ENCODE measurements around the gene NEUROG2.

NEUROG2 gene

GRCh38 chr4:112550728-112551127, 34.7 kb upstream of the NEUROG2 start:
- H3K27ac ChIP-seq (ENCODE audit: insufficient read depth, low read length, poor library complexity, severe bottlenecking): no peak overlapping the region
- DNase-seq: no peak

GRCh38 chr4:112546476-112546875, 30.5 kb upstream of the NEUROG2 start:
- no peak overlapping the region for H3K27ac ChIP-seq (ENCODE audit: insufficient read depth, low read length, poor library complexity, severe bottlenecking)
- H3K36me3 ChIP-seq (ENCODE audit: control insufficient read depth, insufficient read depth, low read length): no peaks in the 10 kb centered on the region
- no peak for DNase-seq
- H3K9me3 ChIP-seq (ENCODE audit: control insufficient read depth, low read length): no peaks in the 10 kb centered on the region
- H3K27me3 ChIP-seq (replicated peaks; ENCODE audit: control insufficient read depth, insufficient read depth, low read length, poor library complexity, severe bottlenecking): no peaks in the 10 kb centered on the region
- H3K4me3 ChIP-seq (ENCODE audit: insufficient read depth, low read depth, low read length, poor library complexity, severe bottlenecking): no peak overlapping the region
- no peaks in the 10 kb centered on the region for H3K4me1 ChIP-seq (ENCODE audit: control insufficient read depth, insufficient read depth, low read length, poor library complexity, severe bottlenecking)

More at GRCh38 chr4:112550728-112551127, 34.7 kb upstream of the NEUROG2 start:
- no peaks in the 10 kb centered on the region for H3K9me3 ChIP-seq (ENCODE audit: control insufficient read depth, low read length)
- no peaks in the 10 kb centered on the region for H3K36me3 ChIP-seq (ENCODE audit: control insufficient read depth, insufficient read depth, low read length)
- H3K4me3 ChIP-seq (ENCODE audit: insufficient read depth, low read depth, low read length, poor library complexity, severe bottlenecking): no peak overlapping the region
- H3K4me1 ChIP-seq (ENCODE audit: control insufficient read depth, insufficient read depth, low read length, poor library complexity, severe bottlenecking): no peaks in the 10 kb centered on the region
- H3K27me3 ChIP-seq (replicated peaks; ENCODE audit: control insufficient read depth, insufficient read depth, low read length, poor library complexity, severe bottlenecking): no peaks in the 10 kb centered on the region

- no peaks in the 10 kb centered on the region for H3K27me3 ChIP-seq (replicated peaks; ENCODE audit: control insufficient read depth, insufficient read depth, low read length, poor library complexity, severe bottlenecking)
- no peaks in the 10 kb centered on the region for H3K9me3 ChIP-seq (ENCODE audit: control insufficient read depth, low read length)
- H3K36me3 ChIP-seq (ENCODE audit: control insufficient read depth, insufficient read depth, low read length): no peaks in the 10 kb centered on the region
- no peaks in the 10 kb centered on the region for H3K4me1 ChIP-seq (ENCODE audit: control insufficient read depth, insufficient read depth, low read length, poor library complexity, severe bottlenecking)
- no peak overlapping the region for H3K4me3 ChIP-seq (ENCODE audit: insufficient read depth, low read depth, low read length, poor library complexity, severe bottlenecking)
- no peak overlapping the region for H3K27ac ChIP-seq (ENCODE audit: insufficient read depth, low read length, poor library complexity, severe bottlenecking)
- no peak for DNase-seq
Measured at GRCh38 chr4:112545346-112545745, 29.4 kb upstream of the NEUROG2 start.

GRCh38 chr4:112540695-112541094, 24.7 kb upstream of the NEUROG2 start:
- Histone ChIP-seq H3K27me3 (replicated peaks; ENCODE audit: control insufficient read depth, insufficient read depth, low read length, poor library complexity, severe bottlenecking) (no peaks in the 10 kb centered on the region), H3K27ac (ENCODE audit: insufficient read depth, low read length, poor library complexity, severe bottlenecking) (no peak overlapping the region), H3K4me1 (ENCODE audit: control insufficient read depth, insufficient read depth, low read length, poor library complexity, severe bottlenecking) (no peaks in the 10 kb centered on the region), H3K36me3 (ENCODE audit: control insufficient read depth, insufficient read depth, low read length) (no peaks in the 10 kb centered on the region), H3K4me3 (ENCODE audit: insufficient read depth, low read depth, low read length, poor library complexity, severe bottlenecking) (no peak overlapping the region), H3K9me3 (ENCODE audit: control insufficient read depth, low read length) (no peaks in the 10 kb centered on the region)
- DNase-seq: no peak

- H3K9me3 ChIP-seq (ENCODE audit: control insufficient read depth, low read length): no peaks in the 10 kb centered on the region
- H3K27ac ChIP-seq (ENCODE audit: insufficient read depth, low read length, poor library complexity, severe bottlenecking): no peak overlapping the region
Measured at GRCh38 chr4:112536123-112536522, 20.1 kb upstream of the NEUROG2 start.

GRCh38 chr4:112532267-112532666, 16.3 kb upstream of the NEUROG2 start:
- Histone ChIP-seq H3K27me3 (replicated peaks; ENCODE audit: control insufficient read depth, insufficient read depth, low read length, poor library complexity, severe bottlenecking) (peaks cover 4% of the 10 kb centered on the region), H3K36me3 (ENCODE audit: control insufficient read depth, insufficient read depth, low read length) (no peaks in the 10 kb centered on the region), H3K4me3 (ENCODE audit: insufficient read depth, low read depth, low read length, poor library complexity, severe bottlenecking) (no peak overlapping the region), H3K9me3 (ENCODE audit: control insufficient read depth, low read length) (no peaks in the 10 kb centered on the region), H3K4me1 (ENCODE audit: control insufficient read depth, insufficient read depth, low read length, poor library complexity, severe bottlenecking) (no peaks in the 10 kb centered on the region), H3K27ac (ENCODE audit: insufficient read depth, low read length, poor library complexity, severe bottlenecking) (no peak overlapping the region)
- DNase-seq: no peak

More at GRCh38 chr4:112536123-112536522, 20.1 kb upstream of the NEUROG2 start:
- Histone ChIP-seq H3K36me3 (ENCODE audit: control insufficient read depth, insufficient read depth, low read length) (no peaks in the 10 kb centered on the region), H3K4me3 (ENCODE audit: insufficient read depth, low read depth, low read length, poor library complexity, severe bottlenecking) (no peak overlapping the region), H3K4me1 (ENCODE audit: control insufficient read depth, insufficient read depth, low read length, poor library complexity, severe bottlenecking) (no peaks in the 10 kb centered on the region), H3K27me3 (replicated peaks; ENCODE audit: control insufficient read depth, insufficient read depth, low read length, poor library complexity, severe bottlenecking) (no peaks in the 10 kb centered on the region)
- DNase-seq: no peak

GRCh38 chr4:112531146-112531545, 15.2 kb upstream of the NEUROG2 start:
- H3K4me1 ChIP-seq (ENCODE audit: control insufficient read depth, insufficient read depth, low read length, poor library complexity, severe bottlenecking): no peaks in the 10 kb centered on the region
- H3K36me3 ChIP-seq (ENCODE audit: control insufficient read depth, insufficient read depth, low read length): no peaks in the 10 kb centered on the region
- H3K9me3 ChIP-seq (ENCODE audit: control insufficient read depth, low read length): no peaks in the 10 kb centered on the region
- no peak overlapping the region for H3K4me3 ChIP-seq (ENCODE audit: insufficient read depth, low read depth, low read length, poor library complexity, severe bottlenecking)
- H3K27ac ChIP-seq (ENCODE audit: insufficient read depth, low read length, poor library complexity, severe bottlenecking): no peak overlapping the region
- DNase-seq: no peak
- peaks cover 4% of the 10 kb centered on the region for H3K27me3 ChIP-seq (replicated peaks; ENCODE audit: control insufficient read depth, insufficient read depth, low read length, poor library complexity, severe bottlenecking)

- H3K27me3 ChIP-seq (replicated peaks; ENCODE audit: control insufficient read depth, insufficient read depth, low read length, poor library complexity, severe bottlenecking): peaks cover 25% of the 10 kb centered on the region
- no peak for DNase-seq
- no peaks in the 10 kb centered on the region for H3K36me3 ChIP-seq (ENCODE audit: control insufficient read depth, insufficient read depth, low read length)
- no peak overlapping the region for H3K4me3 ChIP-seq (ENCODE audit: insufficient read depth, low read depth, low read length, poor library complexity, severe bottlenecking)
- H3K27ac ChIP-seq (ENCODE audit: insufficient read depth, low read length, poor library complexity, severe bottlenecking): no peak overlapping the region
- H3K9me3 ChIP-seq (ENCODE audit: control insufficient read depth, low read length): no peaks in the 10 kb centered on the region
- H3K4me1 ChIP-seq (ENCODE audit: control insufficient read depth, insufficient read depth, low read length, poor library complexity, severe bottlenecking): peaks cover 19% of the 10 kb centered on the region
Measured at GRCh38 chr4:112526061-112526460, 10.1 kb upstream of the NEUROG2 start.

GRCh38 chr4:112523764-112524505, 8.0 kb upstream of the NEUROG2 start:
- DNase-seq: peak; percentile 40 to 62 (median 43)
- Histone ChIP-seq H3K4me3 (ENCODE audit: insufficient read depth, low read depth, low read length, poor library complexity, severe bottlenecking) (peak overlapping the region; percentile 57), H3K27me3 (replicated peaks; ENCODE audit: control insufficient read depth, insufficient read depth, low read length, poor library complexity, severe bottlenecking) (peaks cover 43% of the 10 kb centered on the region)

GRCh38 chr4:112523008-112523721, 7.2 kb upstream of the NEUROG2 start:
- DNase-seq: no peak
- Histone ChIP-seq H3K27ac (ENCODE audit: insufficient read depth, low read length, poor library complexity, severe bottlenecking) (no peak overlapping the region), H3K36me3 (ENCODE audit: control insufficient read depth, insufficient read depth, low read length) (no peaks in the 10 kb centered on the region), H3K27me3 (replicated peaks; ENCODE audit: control insufficient read depth, insufficient read depth, low read length, poor library complexity, severe bottlenecking) (peaks cover 50% of the 10 kb centered on the region), H3K4me1 (ENCODE audit: control insufficient read depth, insufficient read depth, low read length, poor library complexity, severe bottlenecking) (peaks cover 24% of the 10 kb centered on the region), H3K4me3 (ENCODE audit: insufficient read depth, low read depth, low read length, poor library complexity, severe bottlenecking) (peak overlapping the region; percentile 57), H3K9me3 (ENCODE audit: control insufficient read depth, low read length) (no peaks in the 10 kb centered on the region)

More at GRCh38 chr4:112523764-112524505, 8.0 kb upstream of the NEUROG2 start:
- Histone ChIP-seq H3K27ac (ENCODE audit: insufficient read depth, low read length, poor library complexity, severe bottlenecking) (no peak overlapping the region), H3K36me3 (ENCODE audit: control insufficient read depth, insufficient read depth, low read length) (no peaks in the 10 kb centered on the region), H3K4me1 (ENCODE audit: control insufficient read depth, insufficient read depth, low read length, poor library complexity, severe bottlenecking) (peaks cover 24% of the 10 kb centered on the region), H3K9me3 (ENCODE audit: control insufficient read depth, low read length) (no peaks in the 10 kb centered on the region)
